ENCODE measurements around the gene MORC2. TPM values are rescaled to one million over a fixed set of nuclear protein-coding genes. Genes with fewer than 3 reads are reported as not detected.

MORC2 gene
- total RNA-seq, 4 donors from 2014 or later: 20.2 to 31.2 (median 27.7) TPM

DNA sequence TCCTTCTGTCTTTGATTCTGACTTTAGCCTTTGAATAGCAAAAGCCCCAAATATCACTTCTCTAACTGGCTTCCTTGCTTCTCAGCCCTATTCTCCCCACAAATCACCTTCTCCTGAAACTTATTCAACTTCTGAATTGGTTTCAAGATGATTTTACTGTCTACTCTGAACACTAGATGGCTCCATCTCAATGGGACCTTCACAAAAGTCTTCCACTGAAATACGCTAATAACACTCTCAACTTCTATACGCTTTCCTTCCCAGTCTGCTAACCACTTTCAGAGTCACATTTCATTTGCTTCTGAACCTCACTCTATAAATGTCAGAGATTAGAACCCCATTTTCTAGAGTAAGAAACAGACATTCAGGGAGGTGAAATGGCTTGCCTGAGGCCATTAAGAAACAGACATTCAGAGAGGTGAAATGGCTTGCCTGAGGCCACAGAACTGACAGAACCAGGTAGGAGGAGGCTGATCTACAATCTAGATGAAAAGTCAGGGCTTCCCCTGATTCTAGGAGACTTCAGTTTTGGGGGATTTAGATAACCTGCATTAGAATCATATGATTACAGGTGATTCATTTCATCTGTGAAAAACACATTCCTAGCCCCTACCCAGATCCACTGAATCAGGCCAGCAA is 20.6 kb downstream of the MORC2 start:
- H3K27me3 ChIP-seq: no peaks in the 10 kb centered on the region
- peaks cover 0 to 14% of the 10 kb centered on the region in 2 donors for H3K4me1 ChIP-seq
- H3K9me3 ChIP-seq: no peaks in the 10 kb centered on the region
- intact Hi-C loops (cut with DNase I; ENCODE audit: low total_unique reads) (loop anchor here (1.0 to 5.0 kb wide), 2 partner anchors 136 to 199 kb away; no protein-coding TSS in a partner anchor), in situ Hi-C loops (cut with MboI; ENCODE audit: low sequenced_read_pairs in 4 of 4) (loop anchor here in 1 of 4 donors (10.0 kb wide), 1 partner anchor 207 kb away; no protein-coding TSS in a partner anchor)
- DNase-seq: no peak
- H3K36me3 ChIP-seq: peaks cover 0 to 81% of the 10 kb centered on the region in 2 donors
- ATAC-seq: peak; percentile 59 to 71
- no peak overlapping the region for H3K4me3 ChIP-seq
- H3K27ac ChIP-seq: peak overlapping the region in 2 of 4 donors; percentile 39 to 41
- TF ChIP-seq POLR2A (IDR thresholded peaks at IDR 0.05): no peak
- TF ChIP-seq, protein P1, sequence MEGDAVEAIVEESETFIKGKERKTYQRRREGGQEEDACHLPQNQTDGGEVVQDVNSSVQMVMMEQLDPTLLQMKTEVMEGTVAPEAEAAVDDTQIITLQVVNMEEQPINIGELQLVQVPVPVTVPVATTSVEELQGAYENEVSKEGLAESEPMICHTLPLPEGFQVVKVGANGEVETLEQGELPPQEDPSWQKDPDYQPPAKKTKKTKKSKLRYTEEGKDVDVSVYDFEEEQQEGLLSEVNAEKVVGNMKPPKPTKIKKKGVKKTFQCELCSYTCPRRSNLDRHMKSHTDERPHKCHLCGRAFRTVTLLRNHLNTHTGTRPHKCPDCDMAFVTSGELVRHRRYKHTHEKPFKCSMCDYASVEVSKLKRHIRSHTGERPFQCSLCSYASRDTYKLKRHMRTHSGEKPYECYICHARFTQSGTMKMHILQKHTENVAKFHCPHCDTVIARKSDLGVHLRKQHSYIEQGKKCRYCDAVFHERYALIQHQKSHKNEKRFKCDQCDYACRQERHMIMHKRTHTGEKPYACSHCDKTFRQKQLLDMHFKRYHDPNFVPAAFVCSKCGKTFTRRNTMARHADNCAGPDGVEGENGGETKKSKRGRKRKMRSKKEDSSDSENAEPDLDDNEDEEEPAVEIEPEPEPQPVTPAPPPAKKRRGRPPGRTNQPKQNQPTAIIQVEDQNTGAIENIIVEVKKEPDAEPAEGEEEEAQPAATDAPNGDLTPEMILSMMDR (IDR thresholded peaks at IDR 0.05 in 4 of 5, conservative IDR thresholded peaks at IDR 0.05 in 1 of 5): peak; percentile 20 to 58 (median 45)

DNA sequence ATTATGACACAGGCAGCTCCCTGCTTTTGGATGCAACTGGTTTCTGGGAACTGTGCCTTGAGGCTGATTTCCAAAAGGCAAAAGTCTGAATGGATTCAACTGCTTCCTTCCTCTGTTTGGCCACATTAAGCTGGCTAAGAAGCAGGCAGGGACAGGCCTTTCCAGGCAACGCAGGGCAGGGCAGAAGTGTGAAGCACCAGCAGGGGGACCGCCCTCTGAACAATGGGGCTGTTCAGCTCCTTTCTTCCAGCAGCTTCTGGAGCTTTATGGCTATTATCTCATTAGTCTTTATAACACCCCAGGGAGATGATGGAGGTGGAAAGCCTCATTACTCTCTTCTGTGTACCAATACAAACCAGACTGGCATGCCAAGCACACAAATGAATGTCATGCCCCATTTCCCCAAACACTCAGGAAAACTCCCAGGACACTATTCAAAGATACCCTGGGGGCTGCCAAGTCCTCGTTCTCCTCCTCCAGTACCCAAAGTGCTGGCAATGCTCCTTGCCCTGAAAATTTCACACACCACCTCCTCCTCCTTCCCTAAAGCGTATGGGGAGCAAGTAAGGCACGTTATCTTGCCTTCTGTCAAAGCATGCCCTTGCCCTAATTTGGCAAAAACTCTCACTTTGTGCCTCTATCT is 21.3 kb downstream of the MORC2 start:
- Histone ChIP-seq H3K27ac (peak overlapping the region in 1 of 4 donors; percentile 39), H3K9me3 (no peaks in the 10 kb centered on the region), H3K4me3 (no peak overlapping the region), H3K36me3 (peaks cover 0 to 81% of the 10 kb centered on the region in 2 donors), H3K27me3 (no peaks in the 10 kb centered on the region), H3K4me1 (peaks cover 0 to 14% of the 10 kb centered on the region in 2 donors)
- intact Hi-C loops (cut with DNase I; ENCODE audit: low total_unique reads): loop anchor here (1.0 to 5.0 kb wide), 2 partner anchors 137 to 200 kb away; no protein-coding TSS in a partner anchor
- in situ Hi-C loops (cut with MboI; ENCODE audit: low sequenced_read_pairs in 4 of 4): loop anchor here in 1 of 4 donors (10.0 kb wide), 1 partner anchor 208 kb away; no protein-coding TSS in a partner anchor
- TF ChIP-seq, protein P1 (IDR thresholded peaks at IDR 0.05 in 4 of 5, conservative IDR thresholded peaks at IDR 0.05 in 1 of 5): no peak
- no peak for TF ChIP-seq POLR2A (IDR thresholded peaks at IDR 0.05)
- DNase-seq (no peak), ATAC-seq (no peak)

DNA sequence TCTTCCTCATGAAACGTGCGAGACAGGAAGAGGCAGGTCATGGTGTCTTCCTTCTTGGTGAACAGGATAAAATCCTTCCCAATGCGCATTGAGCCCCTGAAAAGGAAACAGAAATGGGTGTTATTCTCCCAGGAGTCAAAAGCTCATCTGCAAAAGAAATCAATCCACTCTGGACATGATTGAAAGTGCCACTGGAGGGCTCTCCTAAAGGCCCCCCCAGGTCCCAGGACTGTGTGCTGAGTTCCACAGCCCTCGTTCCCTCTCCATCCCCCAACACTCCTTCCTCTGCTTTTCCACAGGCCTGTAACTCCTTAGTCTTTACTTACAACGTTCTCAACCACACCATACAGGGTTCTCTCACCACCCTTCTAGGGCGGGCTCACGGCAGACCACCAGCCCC is 22.2 kb downstream of the MORC2 start:
- no peak for DNase-seq
- Histone ChIP-seq H3K36me3 (peaks cover 0 to 87% of the 10 kb centered on the region in 2 donors), H3K27me3 (no peaks in the 10 kb centered on the region), H3K9me3 (no peaks in the 10 kb centered on the region), H3K4me1 (peaks cover 0 to 14% of the 10 kb centered on the region in 2 donors), H3K4me3 (no peak overlapping the region), H3K27ac (no peak overlapping the region)
- in situ Hi-C loops (cut with MboI; ENCODE audit: low sequenced_read_pairs in 4 of 4) (loop anchor here in 1 of 4 donors (10.0 kb wide), 1 partner anchor 208 kb away; no protein-coding TSS in a partner anchor), intact Hi-C loops (cut with DNase I; ENCODE audit: low total_unique reads) (loop anchor here (5.0 kb wide), 1 partner anchor 201 kb away; no protein-coding TSS in a partner anchor)
- TF ChIP-seq, protein P1 (IDR thresholded peaks at IDR 0.05 in 4 of 5, conservative IDR thresholded peaks at IDR 0.05 in 1 of 5): no peak
- no peak for TF ChIP-seq POLR2A (IDR thresholded peaks at IDR 0.05)
- ATAC-seq: no peak

DNA sequence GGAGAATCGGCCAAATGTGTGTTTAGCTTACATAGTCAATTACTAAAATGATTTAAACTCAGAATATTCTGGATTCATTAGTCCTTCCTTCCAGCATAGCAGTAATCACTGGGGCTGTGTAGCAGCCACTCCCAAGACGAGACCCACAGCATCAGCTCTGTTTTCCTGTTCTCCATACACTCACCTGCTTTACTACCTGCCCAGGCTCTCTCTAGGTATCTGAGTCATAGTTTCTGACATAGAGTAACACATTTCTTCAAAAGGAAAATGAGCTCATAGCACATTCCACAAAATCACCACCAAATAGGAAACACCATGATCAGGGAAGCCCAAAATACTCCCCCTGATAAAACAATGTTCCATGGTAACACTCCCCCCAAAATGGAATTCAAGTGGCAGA is 22.9 kb downstream of the MORC2 start:
- no peaks in the 10 kb centered on the region for H3K27me3 ChIP-seq
- H3K27ac ChIP-seq: no peak overlapping the region
- peaks cover 0 to 14% of the 10 kb centered on the region in 2 donors for H3K4me1 ChIP-seq
- ATAC-seq: no peak
- DNase-seq: no peak
- no peak overlapping the region for H3K4me3 ChIP-seq
- no peak for TF ChIP-seq POLR2A (IDR thresholded peaks at IDR 0.05)
- TF ChIP-seq, protein P1 (IDR thresholded peaks at IDR 0.05 in 4 of 5, conservative IDR thresholded peaks at IDR 0.05 in 1 of 5): no peak
- in situ Hi-C loops (cut with MboI; ENCODE audit: low sequenced_read_pairs in 4 of 4): loop anchor here in 1 of 4 donors (10.0 kb wide), 1 partner anchor 209 kb away; no protein-coding TSS in a partner anchor
- intact Hi-C loops (cut with DNase I; ENCODE audit: low total_unique reads): loop anchor here (5.0 kb wide), 1 partner anchor 202 kb away; no protein-coding TSS in a partner anchor
- H3K36me3 ChIP-seq: peaks cover 0 to 94% of the 10 kb centered on the region in 2 donors
- H3K9me3 ChIP-seq: no peaks in the 10 kb centered on the region

All from gastrocnemius medialis (tissue), 4 donors.